Stimulated activated CD8-positive, alpha-beta memory T cell treated with anti-CD3 and anti-CD28 coated beads, Interleukin-7, amount 100 ng/mL, for 4 hours (primary cell): ENCODE results near the gene SCPEP1.
"Not testable (repeated sequence)": the region's sequence is repeated elsewhere in the genome, so short reads cannot be mapped to it uniquely, and the experiment has no call there.

Source experiments
- DNase-seq, 2 donors: peaks; one replicate each; pipeline ENCODE4 v3.0.0-alpha.2; 2020; ENCODE audit warnings: low read depth in 2 of 2

SCPEP1 gene

GRCh38 chr17:56977673-56978395 lies at the start of gene SCPEP1:
Gene SCPEP1 (plus strand): TSS chr17:56978131. CDS start chr17:56978160, 29 bp downstream.
- peak; percentile 62 to 72 for DNase-seq

GRCh38 chr17:56928586-56928985 lies 49.3 kb upstream of the SCPEP1 start:
- DNase-seq: no peak

- no peak for DNase-seq
These were observed 48.5 kb upstream of the SCPEP1 start for GRCh38 chr17:56929362-56929969.

- DNase-seq: no peak
These were observed 47.1 kb upstream of the SCPEP1 start for GRCh38 chr17:56930739-56931337.

- no peak for DNase-seq
These were observed 44.7 kb upstream of the SCPEP1 start for GRCh38 chr17:56933151-56933745.

- DNase-seq: no peak
These were observed 44.1 kb upstream of the SCPEP1 start for GRCh38 chr17:56933868-56934267.

- no peak for DNase-seq
These were observed 43.7 kb upstream of the SCPEP1 start for GRCh38 chr17:56934280-56934679.

GRCh38 chr17:56935461-56935860 lies 42.5 kb upstream of the SCPEP1 start:
- no peak for DNase-seq

GRCh38 chr17:56936697-56937322 lies 41.1 kb upstream of the SCPEP1 start:
- DNase-seq: no peak

GRCh38 chr17:56937687-56938086 lies 40.2 kb upstream of the SCPEP1 start:
- no peak for DNase-seq

GRCh38 chr17:56938206-56938605 lies 39.7 kb upstream of the SCPEP1 start:
- not testable (repeated sequence) for DNase-seq

- no peak for DNase-seq
These were observed 38.0 kb upstream of the SCPEP1 start for GRCh38 chr17:56939869-56940484.

- no peak for DNase-seq
These were observed 34.3 kb upstream of the SCPEP1 start for GRCh38 chr17:56943505-56944125.

GRCh38 chr17:56945938-56946505 lies 31.9 kb upstream of the SCPEP1 start:
- no peak for DNase-seq

- no peak for DNase-seq
These were observed 30.2 kb upstream of the SCPEP1 start for GRCh38 chr17:56947741-56948140.

- DNase-seq: no peak
These were observed 29.4 kb upstream of the SCPEP1 start for GRCh38 chr17:56948491-56948890.

- no peak for DNase-seq
These were observed 28.3 kb upstream of the SCPEP1 start for GRCh38 chr17:56949595-56949994.

- DNase-seq: no peak
These were observed 20.9 kb upstream of the SCPEP1 start for GRCh38 chr17:56956992-56957391.

GRCh38 chr17:56960596-56961538 lies 17.1 kb upstream of the SCPEP1 start, which contains the start of gene COIL:
Gene COIL (minus strand): TSS chr17:56961050. CDS start chr17:56961019, 31 bp downstream.
- DNase-seq: peak; percentile 86 to 88

GRCh38 chr17:56965241-56965640 lies 12.7 kb upstream of the SCPEP1 start:
- DNase-seq: not testable (repeated sequence)
